ENCODE results near the gene RAP1A. TPM values are rescaled to one million over a fixed set of nuclear protein-coding genes. Genes with fewer than 3 reads are reported as not detected.

The RAP1A gene
- total RNA-seq, 2 experiments from 2014 or later = 128 to 130 TPM

- Mint-ChIP-seq H3K27me3 (no peaks in the 10 kb centered on the region), H3K27ac (no peak overlapping the region), H3K36me3 (ENCODE audit: low read depth) (peaks cover 20% of the 10 kb centered on the region), H3K4me1 (peaks cover 10% of the 10 kb centered on the region), H3K9me3 (no peaks in the 10 kb centered on the region), H3K4me3 (no peak overlapping the region)
- POLR2A ChIA-PET = no interaction called here
- CTCF ChIA-PET = interaction anchor here (1.0 to 3.3 kb wide), 7 partner anchors 12 to 208 kb away, joined by 3 to 14 read pairs (median 9); no protein-coding TSS in a partner anchor
- DNase-seq = no peak
Measured at GRCh38 chr1:111716333-111716732, 96.7 kb downstream of the RAP1A start.

DNA sequence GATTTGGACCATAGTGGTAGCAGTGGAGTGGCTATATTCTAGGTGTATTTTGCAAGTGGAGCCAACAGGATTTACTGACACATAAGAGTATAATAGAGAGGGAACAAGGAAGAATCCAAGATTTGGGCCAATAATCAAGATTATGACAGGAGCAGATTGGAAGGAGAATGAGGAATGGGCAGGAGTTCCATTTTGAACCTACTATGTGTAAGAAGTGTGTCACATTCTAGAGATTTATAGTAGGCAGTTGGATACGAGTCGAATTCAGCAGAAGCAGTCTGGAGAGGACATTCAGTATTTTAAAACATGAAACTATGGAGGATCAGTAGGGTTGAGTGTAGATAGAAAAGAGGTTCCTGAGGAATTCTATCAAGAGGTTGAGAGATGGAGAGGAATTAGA, 97.9 kb downstream of the RAP1A start:
- ChIA-PET CTCF (interaction anchor here (0.6 to 1.6 kb wide), 4 partner anchors 13 to 203 kb away, joined by 3 to 4 read pairs (median 3); no protein-coding TSS in a partner anchor), POLR2A (no interaction called here)
- no peak overlapping the region for H3K27ac Mint-ChIP-seq
- H3K36me3 Mint-ChIP-seq (ENCODE audit: low read depth) = peaks cover 19% of the 10 kb centered on the region
- no peak for DNase-seq
- no peaks in the 10 kb centered on the region for H3K9me3 Mint-ChIP-seq
- H3K4me3 Mint-ChIP-seq = no peak overlapping the region
- H3K4me1 Mint-ChIP-seq = peaks cover 10% of the 10 kb centered on the region
- no peaks in the 10 kb centered on the region for H3K27me3 Mint-ChIP-seq

GRCh38 chr1:111719135-111719534, 99.5 kb downstream of the RAP1A start:
- no peaks in the 10 kb centered on the region for H3K9me3 Mint-ChIP-seq
- ChIA-PET POLR2A (no interaction called here), CTCF (interaction anchor here (0.6 kb wide), 1 partner anchor 690 kb away, joined by 5 read pairs; no protein-coding TSS in a partner anchor)
- H3K36me3 Mint-ChIP-seq (ENCODE audit: low read depth) = peaks cover 17% of the 10 kb centered on the region
- no peaks in the 10 kb centered on the region for H3K27me3 Mint-ChIP-seq
- H3K27ac Mint-ChIP-seq = peak overlapping the region; percentile 72
- peaks cover 16% of the 10 kb centered on the region for H3K4me1 Mint-ChIP-seq
- H3K4me3 Mint-ChIP-seq = no peak overlapping the region
- DNase-seq = no peak

DNA sequence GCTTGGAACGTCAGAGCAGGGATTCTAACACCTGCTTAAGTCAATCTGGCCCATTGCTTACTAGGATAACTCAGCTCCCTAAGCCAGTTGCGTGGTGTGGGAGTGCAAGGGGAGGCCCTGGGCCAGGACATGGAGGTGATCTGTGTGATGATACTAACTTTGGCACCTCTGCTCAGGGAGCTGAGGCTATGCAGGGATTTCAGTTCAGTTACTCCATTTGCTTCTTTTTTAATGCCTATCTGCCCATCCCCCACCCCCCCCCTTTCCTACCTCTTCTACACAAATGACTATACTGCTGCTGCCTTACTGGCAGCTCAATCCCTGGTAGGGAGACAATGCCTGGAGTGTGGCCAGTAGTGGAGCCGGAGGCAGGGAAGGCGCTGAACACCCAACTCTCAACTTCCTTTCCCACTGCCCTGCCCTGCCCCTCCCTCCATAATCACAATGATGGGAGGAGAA, 100.1 kb downstream of the RAP1A start:
- ChIA-PET POLR2A (no interaction called here), CTCF (no interaction called here)
- Mint-ChIP-seq H3K27me3 (no peaks in the 10 kb centered on the region), H3K36me3 (ENCODE audit: low read depth) (peaks cover 17% of the 10 kb centered on the region), H3K4me3 (no peak overlapping the region), H3K9me3 (no peaks in the 10 kb centered on the region), H3K27ac (no peak overlapping the region), H3K4me1 (peaks cover 11% of the 10 kb centered on the region)
- DNase-seq = no peak

DNA sequence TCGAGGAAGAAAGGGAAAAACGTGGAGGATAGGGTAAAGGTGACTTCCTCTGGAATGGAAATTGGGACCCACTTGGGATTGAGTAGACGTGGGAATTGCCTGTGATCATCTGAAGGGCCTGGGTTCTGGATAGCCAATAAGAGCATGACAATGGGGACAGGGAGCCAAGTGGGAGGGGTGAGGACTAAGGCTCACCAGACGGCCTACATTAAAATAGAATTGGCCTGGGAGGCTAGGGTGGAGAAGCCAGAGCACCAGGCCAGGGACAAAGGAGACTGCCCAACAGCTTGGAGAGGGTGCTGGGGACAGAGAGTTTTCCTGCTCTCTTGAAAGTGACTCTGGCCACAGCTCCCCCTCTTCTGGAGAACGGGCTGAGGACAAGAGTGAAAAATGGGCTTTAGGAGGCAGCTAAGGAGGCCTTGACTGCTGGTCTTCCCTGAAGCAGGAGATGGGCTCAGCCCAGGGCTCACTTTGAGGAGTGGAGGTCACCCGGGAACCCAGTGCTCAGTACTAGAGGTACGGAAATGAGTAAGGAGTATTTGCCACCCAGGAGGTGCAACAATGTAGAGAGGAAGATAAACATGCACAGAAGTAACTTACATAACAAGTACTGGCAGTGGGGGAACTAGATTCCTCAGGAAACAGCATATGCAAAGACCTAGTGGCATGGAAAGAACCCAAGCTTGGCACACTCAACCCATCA, 100.8 kb downstream of the RAP1A start:
- ChIA-PET CTCF (interaction anchor here (1.8 kb wide), 1 partner anchor 17 kb away, joined by 5 read pairs; no protein-coding TSS in a partner anchor), POLR2A (no interaction called here)
- no peak for DNase-seq
- Mint-ChIP-seq H3K27ac (peak overlapping the region; percentile 42), H3K4me1 (peaks cover 8% of the 10 kb centered on the region), H3K36me3 (ENCODE audit: low read depth) (peaks cover 17% of the 10 kb centered on the region), H3K4me3 (no peak overlapping the region), H3K9me3 (no peaks in the 10 kb centered on the region), H3K27me3 (no peaks in the 10 kb centered on the region)

- Mint-ChIP-seq H3K9me3 (no peaks in the 10 kb centered on the region), H3K27ac (no peak overlapping the region), H3K4me3 (no peak overlapping the region), H3K4me1 (peaks cover 8% of the 10 kb centered on the region), H3K27me3 (no peaks in the 10 kb centered on the region), H3K36me3 (ENCODE audit: low read depth) (peaks cover 16% of the 10 kb centered on the region)
- DNase-seq = no peak
- POLR2A ChIA-PET = no interaction called here
- CTCF ChIA-PET = interaction anchor here (1.8 kb wide), 1 partner anchor 16 kb away, joined by 5 read pairs; no protein-coding TSS in a partner anchor
Measured at GRCh38 chr1:111720977-111721786, 101.6 kb downstream of the RAP1A start.

- peaks cover 2% of the 10 kb centered on the region for H3K36me3 Mint-ChIP-seq (ENCODE audit: low read depth)
- DNase-seq = no peak
- CTCF ChIA-PET = no interaction called here
- no peaks in the 10 kb centered on the region for H3K27me3 Mint-ChIP-seq
- no peak overlapping the region for H3K27ac Mint-ChIP-seq
- POLR2A ChIA-PET = no interaction called here
- peaks cover 8% of the 10 kb centered on the region for H3K4me1 Mint-ChIP-seq
- no peak overlapping the region for H3K4me3 Mint-ChIP-seq
- no peaks in the 10 kb centered on the region for H3K9me3 Mint-ChIP-seq
Measured at GRCh38 chr1:111723091-111723806, 103.7 kb downstream of the RAP1A start.

DNA sequence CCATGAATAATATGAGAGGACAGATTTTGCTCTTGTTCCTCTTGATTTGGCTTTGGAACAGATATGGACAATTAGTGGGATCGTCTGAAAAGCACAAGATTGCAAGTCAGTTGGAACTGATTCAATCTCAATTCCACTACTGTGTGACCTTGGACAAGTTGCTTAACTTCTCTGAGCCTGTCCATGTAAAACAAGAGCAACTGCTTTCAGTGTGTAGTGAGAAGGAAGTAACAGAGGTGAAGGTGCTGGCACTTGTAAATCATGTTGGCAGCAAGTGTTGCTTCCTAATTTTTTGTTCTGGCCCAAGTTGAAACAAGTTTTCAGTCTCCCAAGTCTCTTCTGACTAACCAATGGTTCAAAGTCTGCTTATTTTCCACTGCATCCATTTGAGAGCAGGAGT, 104.3 kb downstream of the RAP1A start:
- CTCF ChIA-PET = no interaction called here
- Mint-ChIP-seq H3K4me3 (no peak overlapping the region), H3K27ac (no peak overlapping the region), H3K9me3 (no peaks in the 10 kb centered on the region), H3K27me3 (no peaks in the 10 kb centered on the region), H3K36me3 (ENCODE audit: low read depth) (peaks cover 2% of the 10 kb centered on the region), H3K4me1 (peaks cover 8% of the 10 kb centered on the region)
- POLR2A ChIA-PET = no interaction called here
- no peak for DNase-seq

- POLR2A ChIA-PET = no interaction called here
- Mint-ChIP-seq H3K4me3 (no peak overlapping the region), H3K27ac (no peak overlapping the region), H3K9me3 (no peaks in the 10 kb centered on the region), H3K36me3 (ENCODE audit: low read depth) (no peaks in the 10 kb centered on the region), H3K27me3 (no peaks in the 10 kb centered on the region), H3K4me1 (peaks cover 6% of the 10 kb centered on the region)
- no peak for DNase-seq
- CTCF ChIA-PET = interaction anchor here (0.7 to 2.2 kb wide), 2 partner anchors 13 to 22 kb away, joined by 3 to 8 read pairs; partner anchors contain the start of gene INKA2
Measured at GRCh38 chr1:111725192-111725591, 105.6 kb downstream of the RAP1A start.

DNA sequence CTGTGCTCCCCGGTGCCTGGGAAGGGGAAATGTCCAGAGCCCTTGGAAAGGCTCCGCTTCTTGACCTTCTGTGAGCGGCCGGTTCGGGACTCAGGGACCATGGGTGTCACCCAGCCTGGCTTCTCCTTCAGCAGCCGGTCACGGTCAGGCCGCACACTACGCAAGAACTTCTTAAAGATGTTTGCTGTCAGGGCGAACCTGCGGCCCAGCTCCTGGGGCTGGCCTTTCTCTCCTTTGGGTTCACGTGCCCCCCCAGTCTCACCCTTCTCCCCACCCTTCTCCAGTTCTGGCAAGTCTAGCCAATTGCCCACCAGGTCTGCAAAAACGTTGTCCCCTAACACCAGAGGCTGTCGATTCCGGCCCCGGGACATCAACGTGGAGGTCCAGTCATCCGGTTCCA, 107.5 kb downstream of the RAP1A start:
- no peaks in the 10 kb centered on the region for H3K27me3 Mint-ChIP-seq
- POLR2A ChIA-PET = no interaction called here
- no peaks in the 10 kb centered on the region for H3K9me3 Mint-ChIP-seq
- no peaks in the 10 kb centered on the region for H3K36me3 Mint-ChIP-seq (ENCODE audit: low read depth)
- H3K27ac Mint-ChIP-seq = no peak overlapping the region
- CTCF ChIA-PET = interaction anchor here (1.1 to 1.2 kb wide), 2 partner anchors 13 to 219 kb away, joined by 3 read pairs; no protein-coding TSS in a partner anchor
- no peak for DNase-seq
- H3K4me1 Mint-ChIP-seq = peaks cover 6% of the 10 kb centered on the region
- no peak overlapping the region for H3K4me3 Mint-ChIP-seq

DNA sequence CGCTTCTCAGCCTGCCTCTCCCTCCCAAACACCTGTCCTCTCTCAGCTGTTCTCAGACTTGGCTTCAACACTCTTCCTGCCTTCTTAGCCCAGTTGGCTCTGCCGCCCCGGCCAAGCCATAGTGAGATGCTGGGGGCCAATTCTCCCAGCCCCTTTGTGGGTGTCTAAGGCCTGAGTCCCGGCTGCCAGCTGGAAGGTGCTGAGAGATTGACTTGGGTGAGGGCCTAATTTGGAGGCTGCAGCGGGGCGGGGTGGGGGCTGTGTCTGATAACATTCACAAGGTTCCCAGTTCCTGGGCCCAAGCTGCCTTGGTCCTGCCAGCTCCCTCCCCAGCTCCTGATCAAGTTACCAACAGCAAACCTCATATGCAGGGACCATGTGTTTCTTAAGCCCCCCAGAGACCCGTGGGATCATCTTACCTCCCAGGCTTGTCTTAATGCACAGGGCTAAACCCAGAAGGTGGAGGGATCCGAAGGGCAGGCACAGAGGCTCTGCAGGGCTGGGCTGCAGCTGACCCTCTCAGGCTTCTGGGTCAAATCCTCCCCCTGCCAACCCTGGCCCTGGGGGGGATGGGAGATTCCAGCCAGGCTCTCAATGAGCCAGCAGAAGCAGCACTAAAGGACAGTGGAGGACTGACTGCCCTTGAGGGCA, 109.8 kb downstream of the RAP1A start:
- no peak for DNase-seq
- Mint-ChIP-seq H3K9me3 (no peaks in the 10 kb centered on the region), H3K36me3 (ENCODE audit: low read depth) (no peaks in the 10 kb centered on the region), H3K4me3 (no peak overlapping the region), H3K27me3 (peaks cover 3% of the 10 kb centered on the region), H3K27ac (no peak overlapping the region), H3K4me1 (peaks cover 5% of the 10 kb centered on the region)
- CTCF ChIA-PET = interaction anchor here (1.2 kb wide), 1 partner anchor 13 kb away, joined by 3 read pairs; no protein-coding TSS in a partner anchor
- POLR2A ChIA-PET = no interaction called here

GRCh38 chr1:111729946-111730681, 110.5 kb downstream of the RAP1A start:
- POLR2A ChIA-PET = no interaction called here

More at GRCh38 chr1:111729946-111730681, 110.5 kb downstream of the RAP1A start:
- Mint-ChIP-seq H3K27me3 (peaks cover 3% of the 10 kb centered on the region), H3K9me3 (no peaks in the 10 kb centered on the region), H3K4me1 (peaks cover 5% of the 10 kb centered on the region), H3K36me3 (ENCODE audit: low read depth) (no peaks in the 10 kb centered on the region), H3K4me3 (no peak overlapping the region), H3K27ac (no peak overlapping the region)
- CTCF ChIA-PET = no interaction called here
- no peak for DNase-seq
